Activated T-cell treated with anti-CD3 and anti-CD28 coated beads, Interleukin-2, amount 50 U/mL, for 48 hours (primary cell): ENCODE data around the gene PDE9A.
"Not testable (repeated sequence)": the region's sequence is repeated elsewhere in the genome, so short reads cannot be mapped to it uniquely, and the experiment has no call there.

Experiments used
- DNase-seq, 2 experiments: peaks; one replicate each; pipeline ENCODE4 v3.0.0-alpha.2; 2020

The PDE9A gene

DNA sequence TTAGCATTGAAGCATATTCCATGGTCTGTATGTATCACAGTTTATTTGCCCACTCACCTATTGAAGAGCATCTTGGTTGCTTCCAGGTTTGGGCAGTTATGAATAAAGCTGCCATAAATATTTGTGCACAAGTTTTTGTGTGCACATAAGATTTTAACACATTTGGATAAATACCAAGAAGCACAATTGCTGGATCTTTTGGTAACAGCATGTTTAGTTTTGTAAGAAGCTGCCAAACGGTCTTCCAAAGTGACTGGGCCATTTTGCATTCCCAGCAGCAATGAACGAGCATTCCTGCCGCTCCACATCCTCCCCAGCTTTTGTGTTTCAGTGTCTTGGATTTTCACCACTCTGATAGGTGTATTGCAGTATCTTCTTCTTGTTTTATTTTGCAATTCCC is 62.7 kb downstream of the PDE9A start:
- no peak for DNase-seq

DNA sequence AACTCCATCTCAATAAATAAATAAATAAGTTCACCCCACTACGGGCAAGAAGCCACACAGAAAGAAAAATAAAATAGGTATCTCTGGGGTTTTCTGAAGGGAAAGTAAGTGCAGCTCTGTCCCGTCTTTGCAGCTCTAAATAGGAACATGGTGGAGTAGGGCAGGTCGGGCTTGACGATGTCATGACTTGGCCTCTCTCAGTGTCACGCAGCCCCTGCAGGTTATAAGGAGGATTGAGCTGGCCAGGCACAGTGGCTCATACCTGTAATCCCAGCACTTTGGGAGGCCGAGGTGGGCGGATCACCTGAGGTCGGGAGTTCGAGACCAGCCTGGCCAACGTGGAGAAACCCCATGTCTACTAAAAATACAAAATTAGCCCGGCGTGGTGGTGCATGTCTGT is 67.1 kb downstream of the PDE9A start:
- not testable (repeated sequence) for DNase-seq

DNA sequence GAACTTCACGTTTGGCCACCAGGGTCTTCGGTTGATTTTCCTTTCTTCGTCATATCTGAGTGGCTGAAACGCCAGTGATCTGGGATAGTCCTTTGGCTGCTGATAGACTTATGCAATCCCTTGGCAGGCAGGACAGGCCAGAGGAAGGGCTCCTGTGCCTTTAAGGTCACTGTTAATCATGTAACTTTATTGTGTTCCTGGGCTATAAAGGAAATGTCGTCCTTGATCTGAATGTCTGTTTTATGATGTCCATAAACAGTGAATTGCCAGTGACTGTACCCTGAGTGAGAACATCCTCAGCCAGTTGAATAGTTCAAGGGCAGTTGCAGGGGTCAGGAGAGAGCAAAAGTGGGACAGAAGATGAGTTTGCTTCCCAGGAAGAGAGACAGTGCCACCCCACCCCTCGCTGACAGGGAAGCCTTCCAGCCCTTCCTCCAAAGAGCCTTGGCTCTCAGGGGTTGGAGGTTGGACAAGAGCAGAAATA is 68.0 kb downstream of the PDE9A start:
- DNase-seq, result no peak

DNA sequence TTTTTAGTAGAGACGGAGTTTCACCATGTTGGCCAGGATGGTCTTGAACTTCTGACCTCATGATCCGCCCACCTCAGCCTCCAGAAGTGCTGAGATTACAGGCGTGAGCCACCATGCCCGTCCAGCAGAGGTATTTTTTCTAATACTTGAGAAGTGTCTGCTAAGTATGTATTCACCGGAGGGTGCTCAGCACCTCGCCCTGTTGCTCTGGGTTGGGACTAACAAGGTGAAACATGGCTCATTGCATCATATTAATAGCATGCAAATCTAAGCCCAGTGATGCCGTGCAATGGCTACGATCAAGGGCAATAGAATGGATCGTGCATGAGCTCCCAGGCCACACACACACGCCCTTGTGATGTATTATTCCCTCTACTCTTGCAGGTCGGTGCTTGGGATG is 68.7 kb downstream of the PDE9A start:
- no peak for DNase-seq

DNA sequence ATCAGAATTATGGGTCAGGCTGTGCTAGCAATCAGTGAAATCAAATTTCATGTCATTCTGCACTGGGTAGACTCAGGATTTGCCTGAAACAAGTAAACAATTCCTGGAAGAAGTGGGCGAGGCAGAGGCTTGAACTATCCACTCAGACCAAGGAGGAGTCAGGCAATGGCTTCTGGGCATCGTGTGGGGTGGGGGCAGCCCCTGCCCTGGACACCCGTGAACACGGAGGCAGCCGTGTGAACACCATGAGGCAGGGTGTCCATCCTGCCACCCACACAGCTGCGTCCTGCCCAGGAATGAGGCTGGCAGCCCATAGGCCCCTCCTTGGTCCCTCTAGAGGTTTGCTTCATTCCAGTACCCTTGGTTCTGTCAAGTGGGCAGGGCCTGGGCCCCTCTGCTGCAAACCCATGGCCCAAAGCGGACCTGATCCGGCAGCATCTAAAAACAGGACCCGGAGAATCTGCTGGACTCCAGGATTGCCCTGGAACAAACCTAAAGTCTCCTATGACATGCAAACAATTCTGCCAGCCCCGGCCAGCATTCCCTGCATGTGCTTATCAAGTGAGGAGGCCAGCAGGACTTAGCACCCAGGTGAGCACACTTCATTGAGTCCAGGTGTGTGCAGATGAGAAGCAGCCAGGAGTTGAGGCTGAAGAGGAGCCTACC is 69.5 kb downstream of the PDE9A start:
- no peak for DNase-seq

DNA sequence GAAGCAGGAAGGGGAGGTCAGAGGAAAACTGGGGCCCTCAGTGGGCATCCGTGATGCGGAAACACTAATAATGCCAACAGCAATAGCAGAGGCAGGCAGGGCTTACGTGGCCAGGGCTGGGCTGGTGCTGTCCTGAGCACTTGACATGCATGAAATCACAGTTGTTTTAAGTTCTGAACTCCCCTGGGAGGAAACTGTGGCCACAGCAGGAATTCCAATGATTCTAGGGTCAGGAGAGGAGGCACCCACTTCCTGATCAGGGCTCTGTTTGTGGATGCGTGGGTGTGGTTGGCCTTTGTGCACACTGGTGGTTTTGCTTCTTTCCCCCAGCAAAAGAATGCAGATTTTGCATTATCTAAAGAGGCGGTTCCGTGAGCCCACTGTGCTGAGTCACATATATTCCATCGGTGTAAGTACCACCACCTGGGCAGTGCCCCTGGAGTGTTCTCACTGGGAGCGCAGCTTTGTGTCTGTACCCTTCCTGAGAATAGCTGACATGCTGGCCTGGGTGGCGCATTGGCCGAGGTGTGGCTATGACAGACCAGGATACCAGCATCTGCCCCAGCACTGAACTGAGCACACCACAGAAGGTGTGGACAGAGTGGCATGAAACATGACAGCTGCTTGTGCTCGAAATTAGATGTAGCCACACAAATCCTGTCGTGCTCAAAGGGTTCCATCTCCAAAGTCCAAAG is 71.0 kb downstream of the PDE9A start:
- no peak for DNase-seq

DNA sequence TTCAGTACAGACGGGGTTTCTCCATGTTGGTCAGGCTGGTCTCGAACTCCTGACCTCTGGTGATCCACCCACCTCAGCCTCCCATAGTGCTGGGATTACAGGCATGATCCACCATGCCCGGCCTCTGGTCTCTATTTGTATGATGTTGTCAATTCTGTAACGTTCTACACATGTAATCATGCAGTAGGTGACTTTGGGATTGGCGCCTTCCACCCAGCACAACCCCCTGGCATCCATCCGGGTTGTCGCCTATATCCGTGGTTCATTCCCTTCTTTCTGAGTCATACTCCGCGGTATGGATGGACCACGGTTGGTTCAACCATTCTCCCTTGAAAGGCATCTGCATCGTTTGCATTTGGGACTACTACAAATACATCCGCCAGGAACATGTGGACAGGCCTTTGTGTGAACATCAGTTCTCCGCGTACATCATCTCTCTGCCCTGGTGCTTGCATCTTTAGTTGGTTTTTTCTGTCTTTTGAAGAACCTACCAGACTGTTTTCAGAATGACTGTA is 72.1 kb downstream of the PDE9A start:
- no peak for DNase-seq

DNA sequence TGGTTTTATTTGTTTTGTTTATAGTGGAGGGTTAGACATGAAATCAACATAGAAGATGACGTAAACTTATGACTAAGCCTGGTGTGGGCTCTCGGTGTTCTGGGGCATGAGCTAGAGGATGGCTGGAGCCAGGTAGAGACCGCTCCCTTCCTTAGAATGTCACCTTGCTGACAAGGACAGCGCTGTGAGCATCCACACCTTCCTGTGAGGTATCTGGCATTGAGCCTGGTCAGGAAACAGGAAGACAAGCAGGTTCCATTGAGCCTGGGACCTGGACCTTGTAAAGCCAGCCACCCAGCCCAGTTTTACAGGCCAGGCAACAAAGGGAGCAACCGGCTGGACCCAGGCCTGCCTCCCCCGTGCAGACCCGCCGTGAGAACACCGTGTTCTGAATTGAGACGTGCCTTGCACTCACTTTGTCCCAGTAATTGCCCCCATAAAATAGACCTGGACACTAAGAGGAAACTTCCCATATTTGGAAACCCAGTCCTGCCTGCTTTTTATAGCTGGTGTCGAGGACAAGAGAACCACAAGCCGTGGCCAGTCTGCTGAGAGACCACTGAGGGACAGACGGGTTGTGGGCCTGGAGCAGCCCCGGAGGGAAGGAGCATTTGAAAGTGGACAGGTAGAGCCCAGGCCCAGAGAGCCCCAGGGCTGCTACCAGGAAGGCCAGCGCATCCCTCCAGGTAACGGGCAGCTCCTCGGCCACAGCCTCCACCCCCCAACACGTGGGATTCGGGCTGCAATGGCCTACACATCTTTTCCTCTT is 78.0 kb downstream of the PDE9A start:
- DNase-seq, result no peak

DNA sequence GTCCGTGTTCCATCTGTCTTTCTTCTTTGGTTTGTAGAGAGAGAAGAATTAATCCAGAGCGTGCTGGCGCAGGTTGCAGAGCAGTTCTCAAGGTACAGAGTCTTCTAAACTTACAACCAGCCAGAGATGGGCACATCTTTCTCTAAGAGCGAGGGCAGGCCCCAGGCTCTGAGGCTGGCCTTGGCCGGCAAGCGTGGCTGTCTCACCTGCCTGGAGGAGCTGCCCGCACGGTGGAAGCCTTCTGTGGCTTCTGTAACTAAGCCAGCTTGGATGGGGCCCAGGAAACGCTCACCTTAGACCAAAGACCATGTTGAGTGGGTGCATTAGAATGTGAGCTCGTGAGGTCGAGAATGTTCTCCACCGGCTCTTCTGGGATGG is 78.6 kb downstream of the PDE9A start:
- DNase-seq, result no peak

DNA sequence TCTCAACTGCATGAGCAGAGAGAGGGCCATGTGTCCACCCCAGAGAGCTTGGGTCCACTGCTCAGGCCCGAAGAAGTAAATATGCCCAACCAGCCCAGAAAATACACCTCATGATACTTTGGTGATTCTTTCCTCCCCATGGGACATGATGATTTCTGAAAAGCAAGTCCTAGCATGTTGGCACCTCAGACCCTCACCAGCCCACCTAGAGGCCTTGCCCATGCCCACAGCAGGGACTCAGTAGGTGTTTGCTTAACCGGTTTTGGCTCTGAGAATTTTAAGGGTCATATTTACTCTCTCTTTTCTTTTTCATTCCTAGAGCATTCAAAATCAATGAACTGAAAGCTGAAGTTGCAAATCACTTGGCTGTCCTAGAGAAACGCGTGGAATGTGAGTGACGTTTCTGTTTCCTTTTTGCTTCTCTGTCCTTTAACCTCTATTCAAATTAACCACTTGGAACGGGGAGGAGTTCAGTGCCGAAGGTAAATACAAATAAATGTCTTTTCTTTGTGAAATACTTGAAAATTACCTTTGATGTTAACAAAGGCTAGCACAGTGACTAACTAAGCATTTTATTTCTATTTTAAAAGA is 79.7 kb downstream of the PDE9A start:
- DNase-seq, result no peak

DNA sequence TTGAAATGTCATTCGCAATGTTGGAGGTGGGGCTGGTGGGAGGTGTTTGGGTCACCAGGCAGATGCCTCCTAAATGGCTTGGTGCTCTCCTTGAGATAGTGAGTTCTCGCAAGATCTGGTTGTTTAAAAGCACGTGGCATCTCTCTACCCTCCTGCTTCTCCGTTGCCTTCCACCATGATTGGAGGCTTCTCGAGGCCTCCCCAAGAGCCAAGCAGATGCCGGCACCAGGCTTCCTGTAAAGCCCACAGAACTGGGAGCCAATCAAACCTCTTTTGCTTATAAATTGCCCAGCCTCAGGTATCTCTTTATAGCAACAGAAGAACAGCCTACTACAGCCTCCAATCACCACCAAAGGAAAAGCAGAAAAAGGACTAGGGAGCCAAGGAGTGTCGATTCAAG is 80.5 kb downstream of the PDE9A start:
- DNase-seq, result no peak

DNA sequence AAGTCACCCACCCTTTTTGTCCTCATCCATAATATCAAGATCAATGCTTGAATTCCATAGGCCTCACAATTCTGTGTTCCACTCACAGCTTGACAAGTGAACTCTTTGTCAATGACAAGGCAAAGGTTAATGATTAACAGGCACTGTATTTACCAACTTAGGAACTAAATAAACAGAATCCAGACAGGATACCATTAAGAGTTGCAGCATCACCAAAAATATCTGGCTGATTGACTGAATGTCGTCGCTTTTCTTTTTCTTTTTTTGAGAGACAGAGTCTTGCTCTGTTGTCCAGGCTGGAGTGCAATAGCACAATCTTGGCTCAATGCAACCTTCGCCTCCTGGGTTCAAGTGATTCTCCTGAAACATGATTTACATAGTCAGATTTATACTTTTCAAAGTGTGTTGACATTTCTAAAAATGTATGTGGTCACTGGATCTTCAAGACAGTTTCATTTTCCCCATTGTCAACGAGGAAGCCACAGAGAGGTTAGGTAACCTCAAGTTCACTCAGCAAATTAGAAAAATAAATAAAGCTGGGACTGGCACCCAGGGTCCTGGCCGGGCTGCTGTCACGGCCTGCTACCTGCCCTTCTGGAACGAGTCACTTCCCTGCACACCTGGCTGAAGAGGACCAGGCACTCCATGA is 81.0 kb downstream of the PDE9A start:
- no peak for DNase-seq

DNA sequence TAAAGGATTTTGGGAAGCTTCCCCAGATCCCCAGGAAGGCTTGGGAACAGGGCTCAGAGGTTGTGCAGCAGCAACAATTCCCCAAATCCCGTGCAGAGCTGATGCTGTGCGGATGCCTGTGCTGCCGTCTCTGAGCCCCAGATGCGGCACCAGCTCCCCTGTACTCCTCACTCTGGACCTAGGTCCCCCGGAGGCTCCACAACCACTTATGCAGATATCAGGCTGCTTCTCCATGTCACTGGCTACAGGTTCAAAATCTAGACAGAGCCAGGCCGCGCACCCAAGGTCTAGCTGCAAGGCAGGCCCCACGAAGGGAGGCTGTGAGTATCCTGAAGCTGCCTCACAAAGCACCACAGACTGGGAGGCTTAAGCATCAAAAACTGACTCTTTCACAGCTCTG is 81.6 kb downstream of the PDE9A start:
- no peak for DNase-seq

DNA sequence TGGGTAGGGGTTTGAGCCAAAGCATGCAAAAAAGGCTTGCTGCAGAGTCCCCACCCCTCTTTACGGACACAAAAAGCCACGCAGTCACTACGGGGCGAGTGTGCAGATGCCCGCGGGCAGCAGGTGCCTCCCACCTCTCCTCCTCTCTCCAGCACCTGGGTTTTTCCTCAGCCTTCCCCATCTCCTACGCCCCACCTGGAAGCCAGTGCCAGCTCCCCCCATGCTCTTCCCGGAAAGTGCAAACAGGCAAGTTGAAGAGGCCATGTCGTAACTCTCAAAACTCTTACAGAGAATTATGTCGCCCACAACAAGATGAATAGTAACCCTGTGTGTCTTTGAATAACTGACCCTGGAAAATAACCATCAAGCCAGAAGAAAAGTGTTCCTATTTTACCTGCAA is 82.5 kb downstream of the PDE9A start:
- no peak for DNase-seq

DNA sequence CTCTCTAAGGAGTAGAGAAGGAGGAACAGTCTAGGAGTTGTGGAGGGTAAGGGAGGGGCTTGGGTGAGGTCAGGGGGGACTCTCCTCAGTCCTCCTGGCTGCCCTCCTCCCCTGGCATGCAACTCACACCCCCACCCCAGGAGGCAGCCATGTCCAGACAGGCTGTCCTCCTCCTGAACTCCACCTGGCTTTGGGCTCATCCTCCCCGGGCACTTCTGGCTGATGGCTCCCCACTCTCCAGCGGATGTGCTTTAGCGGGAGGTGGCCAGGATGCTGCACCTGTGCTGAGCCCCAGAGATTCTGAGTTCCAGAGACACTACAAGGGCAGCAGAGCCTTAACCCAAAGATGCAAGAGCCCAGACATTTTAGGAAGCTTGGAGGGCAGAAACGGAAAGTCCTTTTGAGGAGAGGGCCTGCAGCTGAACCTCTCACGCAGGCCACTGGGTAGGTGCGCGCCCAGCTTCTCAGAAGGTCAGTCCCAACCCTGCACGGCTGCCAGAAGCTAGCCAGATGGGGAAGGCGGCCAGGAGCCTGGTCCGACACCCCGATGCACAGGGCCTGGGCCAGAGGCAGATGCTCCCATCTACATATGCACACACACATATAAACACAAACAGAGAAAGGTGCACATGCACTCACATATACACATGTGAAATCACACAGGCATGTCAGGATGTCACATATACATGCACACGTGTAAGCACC is 83.4 kb downstream of the PDE9A start:
- peak in 1 of 2 experiments; percentile 12 for DNase-seq

DNA sequence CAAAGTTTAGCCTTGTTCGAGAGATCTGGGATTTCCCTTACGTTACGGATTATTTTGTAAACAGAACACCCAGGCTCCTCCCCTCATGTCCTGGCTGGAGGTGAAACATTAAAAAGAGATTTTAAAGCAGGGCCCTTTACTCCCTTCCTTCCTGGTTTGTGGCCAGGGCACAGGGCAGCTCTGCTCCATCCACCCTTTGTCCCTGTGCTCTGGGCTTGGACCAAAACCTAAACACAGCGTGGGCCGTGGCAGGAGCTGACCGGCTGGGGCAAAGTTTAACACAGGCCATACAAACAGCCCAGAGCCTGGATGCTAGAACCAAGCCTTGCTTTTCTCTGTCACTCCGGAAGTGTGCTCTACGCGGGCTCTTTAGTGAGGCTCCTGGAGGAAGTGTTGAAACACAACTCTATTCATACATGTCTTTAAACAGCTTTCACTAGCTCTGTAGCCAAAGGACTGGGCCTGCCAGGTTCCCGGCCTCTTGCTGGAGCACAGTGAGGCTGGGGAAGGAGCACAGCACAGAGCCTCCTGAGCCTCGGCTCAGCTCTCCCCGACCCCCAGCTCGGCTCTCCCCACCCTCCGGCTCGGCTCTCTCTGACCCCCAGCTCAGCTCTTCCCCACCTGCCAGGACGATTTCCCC is 84.7 kb downstream of the PDE9A start:
- peak; percentile 52 to 56 for DNase-seq

DNA sequence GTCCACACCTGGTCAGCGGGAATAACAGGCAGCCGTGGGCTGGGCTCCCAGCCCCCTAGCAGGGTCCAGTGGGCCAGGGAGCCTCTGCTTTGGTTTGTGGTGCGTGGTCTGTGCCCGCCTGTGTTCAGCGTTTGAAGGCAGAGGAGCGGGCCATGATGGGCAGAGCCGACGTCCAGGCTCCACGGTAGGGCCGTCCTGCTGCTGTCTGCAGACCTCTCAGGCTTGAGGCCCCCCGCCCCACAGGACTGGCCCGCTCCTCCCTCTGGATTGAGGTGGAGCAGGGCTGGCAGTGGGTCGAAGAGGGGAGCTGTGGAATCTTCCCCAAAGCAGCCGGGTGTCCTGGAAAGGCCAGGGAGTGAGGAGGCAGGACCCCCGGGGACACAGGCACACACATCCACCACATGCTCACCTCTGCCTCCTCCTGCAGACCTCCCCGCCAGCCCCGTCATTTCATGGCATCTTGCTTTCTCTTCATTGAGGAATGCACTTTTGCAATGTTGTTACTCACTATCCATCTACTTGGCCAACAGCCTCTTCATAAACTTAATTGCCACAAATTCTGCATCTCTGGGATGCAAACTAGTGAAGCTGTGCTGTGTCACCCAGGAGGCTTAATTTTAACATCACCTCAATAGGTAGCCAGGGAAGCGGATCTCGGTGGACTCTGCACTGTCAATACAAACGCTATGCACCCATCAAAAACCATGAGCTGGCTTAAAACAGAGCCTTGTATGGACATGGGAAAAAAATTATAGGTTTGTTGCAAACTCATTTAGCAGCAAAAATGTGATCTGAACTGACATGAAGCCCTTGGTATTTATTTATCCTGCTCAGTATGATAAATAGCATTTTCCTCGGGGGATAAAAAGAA is 85.9 kb downstream of the PDE9A start:
- DNase-seq, result no peak

DNA sequence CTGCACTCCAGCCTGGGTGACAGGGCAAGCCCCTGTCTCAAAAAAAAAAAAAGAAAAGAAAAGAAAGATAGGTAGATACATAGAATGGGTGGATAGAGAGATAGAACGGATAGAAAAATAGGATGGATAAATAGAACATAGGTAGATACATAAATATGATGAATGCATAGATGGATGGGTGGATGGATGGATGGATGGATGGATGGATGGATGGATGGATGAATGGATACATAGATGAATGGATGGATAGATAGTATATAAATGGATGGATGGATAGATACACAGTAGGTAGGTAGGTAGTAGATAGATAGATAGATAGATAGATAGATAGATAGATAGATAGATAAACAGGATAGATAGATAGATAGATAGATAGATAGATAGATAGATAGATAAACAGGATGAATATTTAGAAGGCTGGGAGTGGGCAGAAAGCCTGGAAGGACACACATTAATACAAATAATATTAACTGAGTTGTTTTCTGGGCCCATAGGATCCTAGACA is 87.0 kb downstream of the PDE9A start:
- no peak for DNase-seq

DNA sequence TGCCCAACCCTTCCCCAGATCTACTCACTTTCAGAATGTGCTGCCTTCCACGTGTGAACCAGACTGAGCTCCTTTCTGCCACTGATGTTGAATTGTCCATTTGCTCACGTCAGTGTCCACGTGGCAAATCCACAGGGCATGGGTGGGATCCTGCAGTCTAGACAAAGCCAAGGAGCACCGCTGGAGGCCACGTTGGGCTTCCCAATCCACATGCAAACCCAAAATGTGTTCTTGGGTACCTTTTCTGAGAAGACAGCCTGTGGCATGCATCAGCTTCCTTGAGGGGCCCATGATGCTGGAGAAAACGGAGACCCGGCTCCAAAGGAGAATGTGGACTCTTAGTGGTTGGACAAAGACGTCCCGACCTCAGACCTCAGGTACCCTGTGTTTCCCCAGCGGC is 87.6 kb downstream of the PDE9A start:
- DNase-seq, result no peak
